ENCODE measurements around the gene USP25.
A peak's percentile ranks its signal among the peaks of the same experiment; 100 is the strongest.

The USP25 gene

GRCh38 chr21:15706696-15707095, 23.1 kb upstream of the USP25 start:
- 0 out of 2 replicates have a peak, but pooled peaks have one; percentile 13 for TF ChIP-seq ISL1 (CRISPR knock-in tag; IDR thresholded peaks at IDR 0.05)
- TF ChIP-seq GLIS3 (CRISPR knock-in tag; IDR thresholded peaks at IDR 0.05) = no peak
- ATAC-seq = peak; percentile 93

- ATAC-seq = peak; percentile 33; the same call in 2 of the 3 replicates
- TF ChIP-seq SNAI2 (CRISPR knock-in tag; IDR thresholded peaks at IDR 0.05) (no peak), PATZ1 (CRISPR knock-in tag; IDR thresholded peaks at IDR 0.05; ENCODE audit: borderline replicate concordance) (no peak), ZC3H10 (CRISPR knock-in tag; IDR thresholded peaks at IDR 0.05) (no peak), CSRNP3 (CRISPR knock-in tag; IDR thresholded peaks at IDR 0.05) (no peak), PPARA (CRISPR knock-in tag; IDR thresholded peaks at IDR 0.05; ENCODE audit: borderline replicate concordance) (no peak)
Measured at GRCh38 chr21:15713412-15713811, 16.4 kb upstream of the USP25 start.

GRCh38 chr21:15718711-15719110, 11.1 kb upstream of the USP25 start:
- ATAC-seq = no peak
- TF ChIP-seq ZNF70 (CRISPR knock-in tag; IDR thresholded peaks at IDR 0.05) (no peak), TCF4 (CRISPR knock-in tag; IDR thresholded peaks at IDR 0.05; ENCODE audit: borderline replicate concordance) (no peak), ESRRG (CRISPR knock-in tag; IDR thresholded peaks at IDR 0.05) (no peak), BACH2 (CRISPR knock-in tag; IDR thresholded peaks at IDR 0.05; ENCODE audit: borderline replicate concordance) (no peak), ZNF565 (CRISPR knock-in tag; conservative IDR thresholded peaks at IDR 0.05; ENCODE audit: low read depth) (no peak), PATZ1 (CRISPR knock-in tag; IDR thresholded peaks at IDR 0.05; ENCODE audit: borderline replicate concordance) (no peak), RARB (CRISPR knock-in tag; IDR thresholded peaks at IDR 0.05) (no peak), ZFP30 (CRISPR knock-in tag; IDR thresholded peaks at IDR 0.05) (no peak), GLIS3 (CRISPR knock-in tag; IDR thresholded peaks at IDR 0.05) (no peak), ISL1 (CRISPR knock-in tag; IDR thresholded peaks at IDR 0.05) (no peak), CSRNP3 (CRISPR knock-in tag; IDR thresholded peaks at IDR 0.05) (no peak), SNAI2 (CRISPR knock-in tag; IDR thresholded peaks at IDR 0.05) (no peak), ZNF8 (CRISPR knock-in tag; IDR thresholded peaks at IDR 0.05) (no peak), CSDC2 (CRISPR knock-in tag; IDR thresholded peaks at IDR 0.05) (no peak), ARNTL (CRISPR knock-in tag; IDR thresholded peaks at IDR 0.05; ENCODE audit: borderline replicate concordance, low read depth) (no peak)
- TF ChIP-seq, protein P1, sequence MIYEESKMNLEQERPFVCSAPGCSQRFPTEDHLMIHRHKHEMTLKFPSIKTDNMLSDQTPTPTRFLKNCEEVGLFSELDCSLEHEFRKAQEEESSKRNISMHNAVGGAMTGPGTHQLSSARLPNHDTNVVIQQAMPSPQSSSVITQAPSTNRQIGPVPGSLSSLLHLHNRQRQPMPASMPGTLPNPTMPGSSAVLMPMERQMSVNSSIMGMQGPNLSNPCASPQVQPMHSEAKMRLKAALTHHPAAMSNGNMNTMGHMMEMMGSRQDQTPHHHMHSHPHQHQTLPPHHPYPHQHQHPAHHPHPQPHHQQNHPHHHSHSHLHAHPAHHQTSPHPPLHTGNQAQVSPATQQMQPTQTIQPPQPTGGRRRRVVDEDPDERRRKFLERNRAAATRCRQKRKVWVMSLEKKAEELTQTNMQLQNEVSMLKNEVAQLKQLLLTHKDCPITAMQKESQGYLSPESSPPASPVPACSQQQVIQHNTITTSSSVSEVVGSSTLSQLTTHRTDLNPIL (CRISPR knock-in tag; IDR thresholded peaks at IDR 0.05; ENCODE audit: low read depth) = no peak

DNA sequence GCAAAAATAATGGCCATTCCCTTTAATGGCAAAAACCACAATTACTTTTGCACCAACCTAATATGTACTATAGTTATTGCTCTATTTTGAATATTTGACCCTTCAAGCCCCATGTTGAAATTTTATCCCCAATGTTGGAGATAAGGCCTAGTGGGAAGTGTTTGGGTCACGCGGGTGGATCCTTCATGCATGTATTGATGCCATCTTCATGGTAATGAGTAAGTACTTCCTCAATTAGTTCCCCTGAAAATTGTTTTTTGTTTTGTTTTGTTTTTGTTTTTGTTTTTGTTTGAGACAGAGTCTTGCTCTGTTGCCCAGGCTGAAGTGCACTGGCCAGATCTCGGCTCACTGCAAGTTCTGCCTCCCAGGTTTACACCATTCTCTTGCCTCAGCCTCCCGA, 9.8 kb upstream of the USP25 start:
- no peak for TF ChIP-seq ZFP3 (CRISPR knock-in tag; IDR thresholded peaks at IDR 0.05)
- no peak for TF ChIP-seq ZC3H10 (CRISPR knock-in tag; IDR thresholded peaks at IDR 0.05)
- TF ChIP-seq PATZ1 (CRISPR knock-in tag; IDR thresholded peaks at IDR 0.05; ENCODE audit: borderline replicate concordance) = no peak
- TF ChIP-seq OSR1 (CRISPR knock-in tag; IDR thresholded peaks at IDR 0.05) = no peak
- TF ChIP-seq, protein P2, sequence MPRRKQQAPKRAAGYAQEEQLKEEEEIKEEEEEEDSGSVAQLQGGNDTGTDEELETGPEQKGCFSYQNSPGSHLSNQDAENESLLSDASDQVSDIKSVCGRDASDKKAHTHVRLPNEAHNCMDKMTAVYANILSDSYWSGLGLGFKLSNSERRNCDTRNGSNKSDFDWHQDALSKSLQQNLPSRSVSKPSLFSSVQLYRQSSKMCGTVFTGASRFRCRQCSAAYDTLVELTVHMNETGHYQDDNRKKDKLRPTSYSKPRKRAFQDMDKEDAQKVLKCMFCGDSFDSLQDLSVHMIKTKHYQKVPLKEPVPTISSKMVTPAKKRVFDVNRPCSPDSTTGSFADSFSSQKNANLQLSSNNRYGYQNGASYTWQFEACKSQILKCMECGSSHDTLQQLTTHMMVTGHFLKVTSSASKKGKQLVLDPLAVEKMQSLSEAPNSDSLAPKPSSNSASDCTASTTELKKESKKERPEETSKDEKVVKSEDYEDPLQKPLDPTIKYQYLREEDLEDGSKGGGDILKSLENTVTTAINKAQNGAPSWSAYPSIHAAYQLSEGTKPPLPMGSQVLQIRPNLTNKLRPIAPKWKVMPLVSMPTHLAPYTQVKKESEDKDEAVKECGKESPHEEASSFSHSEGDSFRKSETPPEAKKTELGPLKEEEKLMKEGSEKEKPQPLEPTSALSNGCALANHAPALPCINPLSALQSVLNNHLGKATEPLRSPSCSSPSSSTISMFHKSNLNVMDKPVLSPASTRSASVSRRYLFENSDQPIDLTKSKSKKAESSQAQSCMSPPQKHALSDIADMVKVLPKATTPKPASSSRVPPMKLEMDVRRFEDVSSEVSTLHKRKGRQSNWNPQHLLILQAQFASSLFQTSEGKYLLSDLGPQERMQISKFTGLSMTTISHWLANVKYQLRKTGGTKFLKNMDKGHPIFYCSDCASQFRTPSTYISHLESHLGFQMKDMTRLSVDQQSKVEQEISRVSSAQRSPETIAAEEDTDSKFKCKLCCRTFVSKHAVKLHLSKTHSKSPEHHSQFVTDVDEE (CRISPR knock-in tag; IDR thresholded peaks at IDR 0.05) = no peak
- TF ChIP-seq PPARA (CRISPR knock-in tag; IDR thresholded peaks at IDR 0.05; ENCODE audit: borderline replicate concordance) = no peak
- ATAC-seq = no peak
